Measurements from ENCODE around the gene MAST4. TPM values are rescaled to one million over a fixed set of nuclear protein-coding genes. Genes with fewer than 3 reads are reported as not detected.

The MAST4 gene
- total RNA-seq, result 25.5 TPM

DNA sequence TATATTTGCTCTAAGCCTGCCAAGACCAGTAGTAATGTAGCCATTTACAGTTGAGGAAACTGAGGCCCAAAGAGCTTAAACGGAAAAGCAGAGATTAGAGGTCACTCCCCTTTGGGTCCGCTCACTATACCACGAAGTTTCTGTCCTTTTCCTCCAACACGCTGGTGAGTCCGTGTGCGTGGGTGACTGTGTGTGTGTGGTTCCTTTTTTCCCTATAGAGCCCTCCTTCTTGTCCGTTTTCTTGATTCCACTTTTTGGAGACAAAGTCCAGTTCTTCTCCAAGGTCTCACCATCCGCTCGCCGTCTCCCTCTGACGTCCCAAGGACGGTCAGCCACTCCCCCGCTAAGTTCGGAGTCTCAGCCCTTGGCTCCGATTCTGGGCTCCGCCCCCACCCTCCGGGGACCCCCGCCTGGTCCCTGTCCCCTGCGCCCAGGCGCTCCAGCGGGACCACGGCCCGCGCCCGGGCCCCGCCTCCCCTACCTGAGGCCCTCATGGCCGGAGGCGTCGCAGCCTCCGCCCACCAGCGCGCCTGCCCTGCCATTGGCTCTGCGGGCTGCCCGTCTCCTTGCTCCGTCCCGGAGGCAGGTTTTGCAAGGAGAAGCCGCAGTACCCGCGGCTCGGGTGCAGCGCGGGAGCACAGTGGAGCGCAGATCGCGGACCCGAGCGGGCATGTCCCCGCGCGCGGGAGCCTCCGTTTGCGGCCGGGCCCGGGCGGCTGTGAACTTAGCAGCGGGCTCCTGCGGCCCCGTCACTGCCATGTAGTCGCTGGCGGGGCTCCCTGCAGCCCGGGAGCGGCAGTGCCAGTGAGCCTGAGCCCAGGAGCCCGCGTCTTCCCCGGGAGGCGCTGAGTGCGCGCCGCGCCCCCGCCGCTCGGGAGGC, at the start of gene MAST4:
Gene MAST4 (plus strand): TSS at position 638 of the 880 bp plus-strand sequence. CDS start 263 bp downstream, outside the sequence.

DNA sequence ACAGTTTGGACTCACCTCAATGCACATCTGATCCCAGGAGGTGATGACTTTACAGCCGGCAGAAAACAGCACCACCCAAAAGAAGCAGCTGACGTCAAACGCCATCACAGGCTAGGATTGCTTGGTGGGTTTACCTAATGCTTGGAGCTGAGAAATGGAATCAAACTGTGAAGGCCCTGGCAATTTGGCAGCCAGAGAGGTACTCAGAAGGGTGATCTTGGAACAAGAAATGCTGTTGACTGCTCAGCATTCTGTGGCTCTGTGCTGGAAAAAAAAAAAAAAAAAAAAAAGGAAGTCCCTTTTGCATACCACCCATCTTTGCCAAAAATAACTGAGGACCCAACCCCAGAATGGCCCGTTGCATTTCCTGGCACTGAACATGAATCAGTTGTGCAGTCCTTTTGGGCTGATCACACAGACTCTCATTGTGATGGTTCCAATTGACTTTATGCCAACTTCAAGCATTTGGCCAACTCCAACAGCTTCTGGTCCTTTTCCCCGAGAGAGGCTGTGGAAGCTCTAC, 600.4 kb downstream of the MAST4 start, which contains the start of gene CD180:
Gene CD180 (minus strand): TSS at position 263 of the 523 bp plus-strand sequence. CDS start 158 bp downstream, at position 105.

All from camera-type eye (tissue), 1 donor.